Measurements from ENCODE around the gene ANTXR2.
"Not testable (repeated sequence)": the region's sequence is repeated elsewhere in the genome, so short reads cannot be mapped to it uniquely, and the experiment has no call there.

The ANTXR2 gene

GRCh38 chr4:79991601-79992000 is 81.4 kb downstream of the ANTXR2 start:
- no peak for DNase-seq
- in situ Hi-C loops (cut with HindIII; ENCODE audit: low pct_ligation_motif_present, low sequenced_read_pairs), result no loop called here
- Histone ChIP-seq H3K27me3 (replicated peaks) (no peaks in the 10 kb centered on the region), H3K36me3 (replicated peaks) (no peaks in the 10 kb centered on the region), H3K27ac (no peak overlapping the region), H3K4me3 (ENCODE audit: low read depth, low read length) (no peak overlapping the region)
- no peak for TF ChIP-seq CTCF (IDR thresholded peaks at IDR 0.05; ENCODE audit: low read depth, low read length, missing control alignments)

- H3K27me3 ChIP-seq (replicated peaks); H3K36me3 ChIP-seq (replicated peaks); in situ Hi-C loops (cut with HindIII; ENCODE audit: low pct_ligation_motif_present, low sequenced_read_pairs); H3K4me3 ChIP-seq (ENCODE audit: low read depth, low read length); H3K27ac ChIP-seq; DNase-seq: not testable (repeated sequence)
These were observed 81.9 kb downstream of the ANTXR2 start for GRCh38 chr4:79991100-79991499.

- no peak for TF ChIP-seq CTCF (IDR thresholded peaks at IDR 0.05; ENCODE audit: low read depth, low read length, missing control alignments)
- in situ Hi-C loops (cut with HindIII; ENCODE audit: low pct_ligation_motif_present, low sequenced_read_pairs), result no loop called here
- peaks cover 8% of the 10 kb centered on the region for H3K36me3 ChIP-seq (replicated peaks)
- no peaks in the 10 kb centered on the region for H3K27me3 ChIP-seq (replicated peaks)
- H3K27ac ChIP-seq, result no peak overlapping the region
- DNase-seq, result no peak
- H3K4me3 ChIP-seq (ENCODE audit: low read depth, low read length), result no peak overlapping the region
These were observed 85.6 kb downstream of the ANTXR2 start for GRCh38 chr4:79987401-79987800.

DNA sequence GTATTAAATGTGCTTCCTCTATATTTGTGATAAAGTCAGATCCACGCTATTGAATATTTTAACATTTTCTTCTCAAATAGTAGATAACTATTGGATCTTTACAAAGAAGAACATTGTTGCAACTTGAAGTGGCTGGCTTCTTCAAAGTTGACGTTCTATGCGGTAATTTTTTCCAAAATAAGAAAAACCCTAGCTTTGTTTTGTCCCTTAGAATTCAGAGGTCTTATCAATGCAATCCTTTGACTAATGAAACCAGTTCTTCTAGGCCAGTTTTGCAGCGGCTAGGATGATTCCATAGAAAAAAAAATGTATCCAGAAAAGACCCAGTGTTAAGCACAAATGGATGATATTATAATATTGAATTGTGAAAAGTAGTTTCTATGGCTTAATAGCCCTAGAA is 89.6 kb downstream of the ANTXR2 start:
- no peak overlapping the region for H3K4me3 ChIP-seq (ENCODE audit: low read depth, low read length)
- peaks cover 13% of the 10 kb centered on the region for H3K36me3 ChIP-seq (replicated peaks)
- no peak overlapping the region for H3K27ac ChIP-seq
- TF ChIP-seq CTCF (IDR thresholded peaks at IDR 0.05; ENCODE audit: low read depth, low read length, missing control alignments), result no peak
- in situ Hi-C loops (cut with HindIII; ENCODE audit: low pct_ligation_motif_present, low sequenced_read_pairs), result no loop called here
- no peak for DNase-seq
- H3K27me3 ChIP-seq (replicated peaks), result no peaks in the 10 kb centered on the region

DNA sequence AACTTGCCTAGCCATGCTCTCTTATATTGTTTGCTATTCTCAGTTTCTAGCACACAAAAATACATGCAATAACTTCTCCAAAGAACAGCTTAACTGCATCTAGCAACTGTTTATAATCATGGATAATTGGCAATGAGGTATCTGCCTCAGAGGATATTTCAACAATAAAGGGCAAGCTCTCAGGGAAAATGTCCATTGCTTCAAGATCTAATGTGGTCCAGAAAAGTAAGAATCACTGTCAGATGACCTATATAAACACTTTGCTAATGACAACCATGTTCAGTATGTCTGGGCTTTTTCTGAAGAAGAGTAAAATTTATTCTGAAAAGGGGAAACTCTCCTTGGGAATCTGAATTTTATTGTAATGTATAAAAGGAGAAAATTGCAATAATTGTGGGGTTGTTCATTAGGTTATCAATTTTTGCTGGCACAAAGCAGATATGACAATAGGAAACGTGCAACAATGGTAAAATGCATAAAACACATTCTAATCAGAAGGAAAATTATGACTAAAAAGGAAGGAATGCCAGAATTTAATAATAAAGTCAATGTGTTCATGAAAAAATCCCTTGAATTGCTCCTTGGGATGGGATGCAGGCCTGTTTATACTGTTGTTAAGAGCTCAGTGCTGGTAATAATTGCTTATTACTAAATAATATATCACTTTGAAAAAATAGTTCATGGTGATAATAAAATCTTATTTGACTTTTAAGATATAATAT is 90.3 kb downstream of the ANTXR2 start:
- no peak for DNase-seq
- Histone ChIP-seq H3K4me3 (ENCODE audit: low read depth, low read length) (no peak overlapping the region), H3K36me3 (replicated peaks) (peaks cover 18% of the 10 kb centered on the region), H3K27me3 (replicated peaks) (no peaks in the 10 kb centered on the region), H3K27ac (no peak overlapping the region)
- in situ Hi-C loops (cut with HindIII; ENCODE audit: low pct_ligation_motif_present, low sequenced_read_pairs), result no loop called here
- no peak for TF ChIP-seq CTCF (IDR thresholded peaks at IDR 0.05; ENCODE audit: low read depth, low read length, missing control alignments)

DNA sequence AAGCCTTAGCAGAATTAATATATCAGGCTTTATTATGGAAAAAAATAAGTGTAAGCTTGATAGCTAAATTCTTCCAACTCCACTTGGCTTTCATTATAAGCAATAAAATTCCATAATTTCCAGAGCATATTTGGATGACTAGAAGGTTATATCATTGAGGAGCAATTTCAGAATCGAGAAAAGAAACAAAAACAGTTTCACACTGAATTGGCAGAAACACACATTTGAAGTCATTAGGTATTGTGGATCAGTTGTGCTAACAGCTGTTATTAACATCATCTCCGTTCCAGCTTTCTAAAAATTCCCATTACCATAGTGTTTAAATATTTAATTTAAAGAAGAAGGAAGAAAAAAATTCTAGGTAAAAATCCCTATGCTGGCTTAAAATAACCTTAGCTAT is 92.6 kb downstream of the ANTXR2 start:
- H3K27me3 ChIP-seq (replicated peaks), result no peaks in the 10 kb centered on the region
- no peak for TF ChIP-seq CTCF (IDR thresholded peaks at IDR 0.05; ENCODE audit: low read depth, low read length, missing control alignments)
- no peak for DNase-seq
- peaks cover 35% of the 10 kb centered on the region for H3K36me3 ChIP-seq (replicated peaks)
- in situ Hi-C loops (cut with HindIII; ENCODE audit: low pct_ligation_motif_present, low sequenced_read_pairs), result no loop called here
- no peak overlapping the region for H3K27ac ChIP-seq
- H3K4me3 ChIP-seq (ENCODE audit: low read depth, low read length), result no peak overlapping the region
